Measurements from ENCODE around the gene UBQLN4. TPM values are rescaled to one million over a fixed set of nuclear protein-coding genes. Genes with fewer than 3 reads are reported as not detected.

Gene UBQLN4
- polyA plus RNA-seq, 3 donors, result 2.3 to 15.9 (median 2.9) TPM

GRCh38 chr1:156001021-156001661 is 52.5 kb downstream of the UBQLN4 start:
- TF ChIP-seq CTCF (IDR thresholded peaks at IDR 0.05), result no peak
- H3K9ac ChIP-seq (ENCODE audit: insufficient read depth, low read length, poor library complexity, severe bottlenecking), result no peak overlapping the region
- H3K27ac ChIP-seq (ENCODE audit: low read depth in 1 of 2, low read length in 2 of 2), result no peak overlapping the region
- no peak overlapping the region for H3K4me2 ChIP-seq (replicated peaks; ENCODE audit: extremely low read depth, low read length, poor library complexity, severe bottlenecking)
- H3K79me2 ChIP-seq (ENCODE audit: insufficient read depth, low read length), result no peaks in the 10 kb centered on the region
- H2AFZ ChIP-seq (ENCODE audit: insufficient read depth, low read depth, low read length, poor library complexity, severe bottlenecking), result peak overlapping the region; percentile 48
- H3K9me3 ChIP-seq (replicated peaks in 1 of 2; ENCODE audit: control insufficient read depth in 1 of 2, insufficient read depth in 1 of 2, low read length in 2 of 2), result no peaks in the 10 kb centered on the region
- Mint-ChIP-seq H3K27me3 (ENCODE audit: low read depth in 3 of 3) (peaks cover 0 to 3% (median 3%) of the 10 kb centered on the region in 3 donors), H3K4me1 (peaks cover 6% of the 10 kb centered on the region), H3K27ac (peak overlapping the region in 1 of 7 donors; percentile 4), H3K9me3 (no peaks in the 10 kb centered on the region), H3K36me3 (no peaks in the 10 kb centered on the region), H3K4me3 (no peak overlapping the region)
- intact Hi-C loops (cut with micrococcal nuclease), result loop anchor here in 1 of 2 donors (10.0 kb wide), 1 partner anchor 64 kb away; the partner anchor contains the start of gene RAB25
- H3K4me3 ChIP-seq (replicated peaks in 1 of 3; ENCODE audit: low read depth in 2 of 3, low read length in 3 of 3), result no peak overlapping the region
- H3K27me3 ChIP-seq (ENCODE audit: control insufficient read depth in 2 of 2, insufficient read depth in 2 of 2, low read length in 2 of 2), result no peaks in the 10 kb centered on the region
- 95% methylated on average over 7 of the region's 10 CpGs for WGBS (ENCODE audit: insufficient coverage)
- no peak for DNase-seq
- H4K20me1 ChIP-seq (ENCODE audit: insufficient read depth, low read length), result no peaks in the 10 kb centered on the region
- no peaks in the 10 kb centered on the region for H3K36me3 ChIP-seq (replicated peaks in 1 of 2; ENCODE audit: control insufficient read depth in 1 of 2, insufficient read depth in 2 of 2, low read length in 2 of 2)
- peaks cover 5 to 8% of the 10 kb centered on the region in 2 donors for H3K4me1 ChIP-seq (ENCODE audit: control insufficient read depth in 1 of 2, insufficient read depth in 2 of 2, low read length in 2 of 2)

- peaks cover 1 to 6% (median 6%) of the 10 kb centered on the region in 3 donors for H3K27me3 Mint-ChIP-seq (ENCODE audit: low read depth in 3 of 3)
- H3K36me3 Mint-ChIP-seq, result no peaks in the 10 kb centered on the region
- no peaks in the 10 kb centered on the region for H4K20me1 ChIP-seq (ENCODE audit: insufficient read depth, low read length)
- H3K79me2 ChIP-seq (ENCODE audit: insufficient read depth, low read length), result no peaks in the 10 kb centered on the region
- no peaks in the 10 kb centered on the region for H3K9me3 Mint-ChIP-seq
- H3K4me3 Mint-ChIP-seq, result no peak overlapping the region
- no peak for DNase-seq
- no peaks in the 10 kb centered on the region for H3K9me3 ChIP-seq (replicated peaks in 1 of 2; ENCODE audit: control insufficient read depth in 1 of 2, insufficient read depth in 1 of 2, low read length in 2 of 2)
- H3K9ac ChIP-seq (ENCODE audit: insufficient read depth, low read length, poor library complexity, severe bottlenecking), result no peak overlapping the region
- no peak overlapping the region for H3K27ac ChIP-seq (ENCODE audit: low read depth in 1 of 2, low read length in 2 of 2)
- peaks cover 6% of the 10 kb centered on the region for H3K4me1 Mint-ChIP-seq
- no peak for TF ChIP-seq CTCF (IDR thresholded peaks at IDR 0.05)
- H3K27ac Mint-ChIP-seq, result no peak overlapping the region
- peaks cover 5 to 8% of the 10 kb centered on the region in 2 donors for H3K4me1 ChIP-seq (ENCODE audit: control insufficient read depth in 1 of 2, insufficient read depth in 2 of 2, low read length in 2 of 2)
- no peak overlapping the region for H2AFZ ChIP-seq (ENCODE audit: insufficient read depth, low read depth, low read length, poor library complexity, severe bottlenecking)
- no peaks in the 10 kb centered on the region for H3K36me3 ChIP-seq (replicated peaks in 1 of 2; ENCODE audit: control insufficient read depth in 1 of 2, insufficient read depth in 2 of 2, low read length in 2 of 2)
- intact Hi-C loops (cut with micrococcal nuclease), result loop anchor here in 1 of 2 donors (10.0 kb wide), 1 partner anchor 65 kb away; the partner anchor contains the start of gene RAB25
- H3K27me3 ChIP-seq (ENCODE audit: control insufficient read depth in 2 of 2, insufficient read depth in 2 of 2, low read length in 2 of 2), result no peaks in the 10 kb centered on the region
- H3K4me2 ChIP-seq (replicated peaks; ENCODE audit: extremely low read depth, low read length, poor library complexity, severe bottlenecking), result no peak overlapping the region
- no peak overlapping the region for H3K4me3 ChIP-seq (replicated peaks in 1 of 3; ENCODE audit: low read depth in 2 of 3, low read length in 3 of 3)
- WGBS (ENCODE audit: insufficient coverage), result 86% methylated on average over 1 of the region's 1 CpG
Observed at GRCh38 chr1:155999964-156000363, 53.6 kb downstream of the UBQLN4 start.
